Right ventricle myocardium superior (tissue), 1 donor: ENCODE data around the gene P2RX1. TPM values are rescaled to one million over a fixed set of nuclear protein-coding genes. Genes with fewer than 3 reads are reported as not detected.
A peak's percentile ranks its signal among the peaks of the same experiment; 100 is the strongest.

Experiments
- ATAC-seq: fragments of 200-7000 bp; cut with Tn5 transposase; one replicate; pipeline ENCODE4 v1.9.1; 2020; ENCODE audit warnings: mild to moderate bottlenecking; ENCODE audit not compliant: poor library complexity
- DNase-seq: peaks from one replicate; pipeline ENCODE4 v3.0.0-alpha.2; 2020
- intact Hi-C: fragments of 100-400 bp; cut with DNase I; formaldehyde crosslinking; loops from one replicate; pipeline ENCODE4 v1.11.2; 2022
- total RNA-seq: library from RNA; stranded (reverse); fragmentation: NEBNext Ultra II Directional; extraction: Animal tissue kit (Norgen Biotek cat#: 25700); gene quantifications from one replicate; pipeline ENCODE4 v1.2.1, GENCODE V29; 2021
- donor health status: DM: no; HTN: yes; CAD: no; lungs with severe emphysema.

The P2RX1 gene
- total RNA-seq, 1 donor from 2014 or later: 0.08 TPM

- ATAC-seq (no peak), DNase-seq (no peak)
- intact Hi-C loops: loop anchor here (5.0 kb wide), 1 partner anchor 46 kb away; no protein-coding TSS in a partner anchor
These were observed 3.4 kb downstream of the P2RX1 start for GRCh38 chr17:3912827-3913226.

- intact Hi-C loops: loop anchor here (5.0 kb wide), 1 partner anchor 44 kb away; no protein-coding TSS in a partner anchor
- peak; percentile 67 for DNase-seq
- ATAC-seq: peak; percentile 20
These were observed 4.8 kb downstream of the P2RX1 start for GRCh38 chr17:3911271-3912053.

- intact Hi-C loops: loop anchor here (5.0 kb wide), 1 partner anchor 43 kb away; no protein-coding TSS in a partner anchor
- DNase-seq (no peak), ATAC-seq (no peak)
These were observed 5.6 kb downstream of the P2RX1 start for GRCh38 chr17:3910420-3911270.

GRCh38 chr17:3909257-3909656, 7.0 kb downstream of the P2RX1 start:
- intact Hi-C loops: no loop called here
- DNase-seq (no peak), ATAC-seq (no peak)

GRCh38 chr17:3907483-3908216, 8.6 kb downstream of the P2RX1 start:
- DNase-seq (no peak), ATAC-seq (no peak)
- intact Hi-C loops: no loop called here

DNA sequence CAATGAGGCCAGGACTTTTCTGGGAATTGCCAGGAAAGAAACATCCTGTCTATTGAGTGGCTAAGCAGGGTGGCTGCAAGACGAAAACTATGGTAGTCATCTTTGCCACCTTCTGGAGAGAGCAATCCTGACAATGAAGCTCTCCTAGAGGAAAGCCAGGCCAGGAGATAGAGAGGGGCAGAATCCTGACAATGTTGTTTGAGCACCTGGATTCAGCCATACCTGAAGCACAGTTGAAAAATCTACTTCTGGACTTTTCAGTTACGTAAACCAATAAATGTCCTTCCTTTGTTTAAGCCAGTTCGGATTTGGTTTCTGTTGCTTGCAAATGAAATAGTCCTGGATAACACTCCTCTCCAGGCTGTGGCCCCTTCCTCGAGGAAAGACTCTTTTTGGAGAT, 9.4 kb downstream of the P2RX1 start:
- ATAC-seq (no peak), DNase-seq (no peak)
- intact Hi-C loops: no loop called here

- no peak for DNase-seq
- ATAC-seq: no peak
- intact Hi-C loops: no loop called here
These were observed 11.2 kb downstream of the P2RX1 start for GRCh38 chr17:3905017-3905520.

DNA sequence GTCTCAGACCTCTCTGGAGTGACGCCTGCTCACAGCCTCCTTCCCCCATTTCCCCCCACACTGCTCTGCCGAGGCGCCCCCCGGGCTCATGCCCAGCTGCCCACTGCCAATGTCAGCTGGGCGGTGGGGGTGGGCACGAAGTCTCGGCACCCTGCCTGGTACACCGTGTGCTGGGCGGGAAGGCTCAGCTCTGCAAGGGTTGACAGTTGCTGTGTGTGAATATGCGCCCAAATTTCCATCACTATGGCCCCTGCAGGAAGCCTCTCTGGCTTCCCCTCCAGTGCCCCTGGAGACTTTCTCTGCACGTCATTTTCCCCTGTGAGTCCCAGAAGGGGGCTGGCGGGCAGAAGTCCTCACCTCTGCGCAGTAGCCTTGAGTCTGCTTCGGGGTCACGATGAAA, 11.8 kb downstream of the P2RX1 start:
- no peak for ATAC-seq
- DNase-seq: no peak
- intact Hi-C loops: no loop called here

GRCh38 chr17:3903881-3904290, 12.4 kb downstream of the P2RX1 start:
- DNase-seq: no peak
- intact Hi-C loops: no loop called here
- no peak for ATAC-seq

DNA sequence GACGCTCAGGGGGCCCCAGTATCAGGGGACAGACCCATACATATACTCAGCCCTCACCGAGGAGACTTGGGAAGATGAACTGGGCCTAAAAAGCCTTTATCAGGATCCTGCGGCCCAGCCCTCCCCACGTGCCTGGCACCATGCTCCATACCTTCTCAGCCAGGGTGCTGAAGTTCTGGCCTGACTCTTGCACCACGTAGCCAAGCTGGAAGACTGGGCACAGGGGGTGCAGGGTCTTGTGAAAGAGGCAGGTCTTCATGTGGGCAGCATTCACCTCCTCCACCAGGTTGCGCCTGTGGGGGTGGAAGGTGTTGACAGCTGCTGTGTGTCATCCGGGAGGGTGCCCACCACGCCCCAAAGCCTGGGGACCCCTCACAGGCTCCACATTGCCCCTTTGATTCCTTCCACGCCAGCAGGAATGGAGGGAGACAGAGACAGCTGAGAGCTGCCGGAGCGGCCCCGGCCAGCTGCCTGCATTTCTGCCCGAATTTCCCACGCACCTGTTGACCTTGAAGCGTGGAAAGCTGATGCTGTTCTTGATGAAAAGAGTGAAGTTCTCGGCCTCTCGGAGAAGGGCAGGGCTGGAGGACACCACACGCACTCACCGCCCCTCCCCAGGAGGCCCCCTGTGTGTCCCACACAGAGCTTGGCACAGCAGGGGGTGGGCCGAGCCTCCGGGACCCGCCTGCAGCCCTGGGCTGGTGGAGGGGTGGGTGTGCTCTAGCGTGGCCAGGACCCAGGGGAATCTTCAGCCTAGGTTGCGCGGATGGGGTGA, 13.0 kb downstream of the P2RX1 start:
- DNase-seq (no peak), ATAC-seq (no peak)
- intact Hi-C loops: no loop called here

DNA sequence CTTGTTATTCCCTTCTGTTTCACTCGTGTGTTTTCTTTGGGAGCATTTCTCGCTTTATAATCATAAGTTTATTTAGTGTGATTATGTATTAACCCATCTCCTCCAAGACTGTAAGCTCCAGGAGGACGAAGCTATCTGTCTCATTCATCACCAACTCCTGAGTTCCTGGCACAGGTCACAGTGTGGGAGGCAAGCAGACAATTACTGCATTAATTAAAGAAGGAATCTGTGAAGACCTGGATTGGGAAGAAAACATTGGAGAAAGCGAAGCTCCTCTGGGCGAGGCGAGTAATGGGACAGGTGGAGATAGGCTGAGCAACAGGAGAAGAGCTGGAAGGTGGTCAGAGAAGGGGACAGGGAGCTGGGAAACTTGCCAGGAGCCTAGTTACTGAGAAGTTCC, 15.6 kb downstream of the P2RX1 start:
- ATAC-seq (no peak), DNase-seq (no peak)
- intact Hi-C loops: no loop called here

DNA sequence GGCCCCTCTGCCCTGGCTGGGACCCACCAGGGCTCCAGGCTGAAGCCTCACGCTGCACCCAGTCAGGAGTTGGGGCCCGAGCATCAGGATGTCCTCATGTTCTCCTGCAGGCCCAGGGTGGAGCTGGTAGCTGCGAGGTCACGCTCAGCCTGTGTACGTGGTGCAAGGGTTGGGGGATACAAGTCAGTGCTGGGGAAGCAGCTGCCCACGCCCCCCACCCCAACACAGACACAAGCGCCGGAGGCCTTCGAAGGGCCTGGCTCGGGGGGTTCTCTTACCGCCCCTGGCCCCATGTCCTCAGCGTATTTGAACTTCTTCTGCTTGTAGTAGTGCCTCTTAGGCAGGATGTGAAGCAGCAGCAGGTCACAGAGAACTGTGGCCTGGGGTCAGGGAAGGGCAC, 18.5 kb downstream of the P2RX1 start:
- intact Hi-C loops: no loop called here
- DNase-seq (no peak), ATAC-seq (no peak)

DNA sequence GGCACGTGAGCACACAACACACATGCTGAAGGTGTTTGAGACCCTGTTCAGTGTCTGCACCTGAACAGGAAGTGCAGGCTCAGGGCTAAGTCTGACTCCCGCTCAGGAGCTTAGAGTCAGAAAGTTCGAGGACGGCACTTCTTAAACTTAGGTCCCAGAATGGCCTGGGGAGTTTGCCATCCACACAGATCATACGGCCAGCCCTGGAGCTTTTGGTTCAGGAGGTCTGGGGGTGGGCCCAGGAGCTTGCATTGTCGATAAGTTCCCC, 19.4 kb downstream of the P2RX1 start:
- ATAC-seq (no peak), DNase-seq (no peak)
- intact Hi-C loops: no loop called here

DNA sequence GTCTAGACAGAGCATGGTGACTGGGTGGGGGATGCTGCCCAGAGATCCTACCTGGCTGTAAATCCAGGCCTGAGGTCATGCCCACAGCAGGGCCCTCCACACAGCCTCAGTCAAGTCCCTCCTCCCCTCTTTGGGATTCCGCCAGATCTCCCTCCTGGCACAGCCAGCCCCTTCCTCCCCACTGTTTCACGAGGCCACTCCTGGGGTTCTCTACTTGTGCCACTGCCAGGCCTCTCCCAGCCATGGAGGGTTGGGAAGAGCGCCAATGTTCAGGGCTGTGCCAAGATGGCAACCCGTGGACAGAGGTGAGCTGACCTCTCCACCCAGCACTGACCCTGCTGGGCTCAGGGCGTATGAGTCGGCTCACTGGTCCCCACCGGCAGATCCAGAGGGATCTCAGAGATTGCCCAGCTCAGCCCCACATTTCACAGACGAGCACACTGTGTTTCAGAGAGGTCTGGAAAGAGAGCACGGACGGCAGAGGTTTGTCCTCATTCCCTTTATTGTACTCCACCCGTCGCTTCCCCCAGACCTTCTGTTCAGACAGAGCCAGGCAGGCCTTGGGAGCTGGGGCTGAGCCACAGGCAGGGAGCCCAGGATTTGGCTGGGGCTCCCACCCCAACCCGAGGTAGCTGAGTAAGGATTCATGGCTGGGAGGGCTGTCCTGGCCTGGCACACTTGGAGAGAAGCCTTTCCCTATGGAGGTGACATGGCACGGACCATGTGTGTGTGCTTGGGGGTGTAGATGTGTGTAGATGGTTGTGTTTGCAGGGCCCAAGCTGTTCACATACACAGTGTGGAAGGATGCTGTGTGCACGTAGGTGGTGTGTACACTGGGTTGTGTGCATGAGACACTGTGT, 19.9 kb downstream of the P2RX1 start:
- ATAC-seq: no peak
- intact Hi-C loops: no loop called here
- DNase-seq: no peak

GRCh38 chr17:3895354-3895753, 20.9 kb downstream of the P2RX1 start:
- DNase-seq (no peak), ATAC-seq (no peak)
- intact Hi-C loops: no loop called here

GRCh38 chr17:3894911-3895343, 21.3 kb downstream of the P2RX1 start:
- DNase-seq (no peak), ATAC-seq (peak; percentile 15)
- intact Hi-C loops: no loop called here

GRCh38 chr17:3894188-3894587, 22.1 kb downstream of the P2RX1 start:
- DNase-seq (no peak), ATAC-seq (no peak)
- intact Hi-C loops: no loop called here

- DNase-seq: no peak
- no peak for ATAC-seq
- intact Hi-C loops: no loop called here
These were observed 22.5 kb downstream of the P2RX1 start for GRCh38 chr17:3893720-3894116.
